Measurements from ENCODE around the gene FAM83C. TPM values are rescaled to one million over a fixed set of nuclear protein-coding genes. Genes with fewer than 3 reads are reported as not detected.
A peak's percentile ranks its signal among the peaks of the same experiment; 100 is the strongest.

The FAM83C gene
- total RNA-seq, 2 experiments from 2014 or later: not detected

DNA sequence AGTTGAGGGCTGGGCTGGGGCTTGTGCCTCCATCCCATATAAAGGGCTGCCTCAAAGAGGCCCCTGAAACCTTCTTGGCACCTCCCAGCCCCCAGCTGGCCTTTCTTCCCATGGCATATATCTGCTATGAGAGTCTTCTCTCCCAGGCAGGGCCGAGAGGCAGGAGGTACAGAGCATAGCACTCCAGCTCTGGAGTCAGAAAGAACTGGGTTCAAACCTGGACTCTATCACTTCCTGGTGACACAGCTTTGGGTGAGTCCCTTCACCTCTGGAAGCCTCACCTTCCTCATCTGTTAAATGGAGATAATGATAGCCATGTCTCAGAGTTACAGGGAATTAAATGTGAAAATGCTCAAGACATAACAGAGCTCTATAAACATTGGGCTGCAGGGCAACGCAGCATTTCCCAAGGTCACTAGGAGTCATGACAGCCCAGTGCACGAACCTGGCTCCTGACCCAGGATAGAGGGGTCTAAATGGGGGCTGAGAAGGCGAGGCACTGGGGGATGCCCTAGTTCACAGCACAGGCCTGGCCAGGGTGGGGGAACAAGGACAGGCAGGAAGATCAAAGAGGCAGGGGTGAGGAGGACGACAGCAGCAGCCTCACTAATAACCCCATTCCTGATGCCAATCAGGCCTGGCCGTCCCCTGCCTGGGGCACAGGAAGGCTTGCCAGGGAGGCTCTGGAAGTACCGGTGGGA, 1.9 kb downstream of the FAM83C start:
- no peak overlapping the region for H3K4me3 ChIP-seq (ENCODE audit: low read length)
- ATAC-seq (ENCODE audit: poor library complexity) (no peak), DNase-seq (no peak)
- no peak overlapping the region for H3K27ac Mint-ChIP-seq
- no peaks in the 10 kb centered on the region for H3K36me3 Mint-ChIP-seq (ENCODE audit: low read depth)
- POLR2A ChIA-PET: no interaction called here
- no peak for TF ChIP-seq CTCF (IDR thresholded peaks at IDR 0.05)
- no peak overlapping the region for H3K27ac ChIP-seq (ENCODE audit: low read depth in 1 of 2, low read length in 2 of 2)
- intact Hi-C loops (cut with DNase I, micrococcal nuclease): no loop called here
- no peaks in the 10 kb centered on the region for H3K27me3 ChIP-seq (ENCODE audit: control insufficient read depth in 1 of 2, insufficient read depth in 2 of 2, low read length in 2 of 2)
- H3K9me3 ChIP-seq (ENCODE audit: control insufficient read depth in 1 of 2, insufficient read depth in 1 of 2, low read length in 2 of 2): no peaks in the 10 kb centered on the region
- CTCF ChIA-PET: interaction anchor here (0.8 to 1.6 kb wide), 4 partner anchors 13 to 26 kb away, joined by 3 to 5 read pairs (median 3); no protein-coding TSS in a partner anchor
- H3K27me3 Mint-ChIP-seq: no peaks in the 10 kb centered on the region
- H3K36me3 ChIP-seq (ENCODE audit: insufficient read depth, low read length): no peaks in the 10 kb centered on the region
- H3K9me3 Mint-ChIP-seq: no peaks in the 10 kb centered on the region
- H3K4me1 Mint-ChIP-seq (ENCODE audit: low read depth): no peaks in the 10 kb centered on the region
- H3K4me3 Mint-ChIP-seq: no peak overlapping the region
- H3K4me1 ChIP-seq (ENCODE audit: insufficient read depth, low read length): no peaks in the 10 kb centered on the region

DNA sequence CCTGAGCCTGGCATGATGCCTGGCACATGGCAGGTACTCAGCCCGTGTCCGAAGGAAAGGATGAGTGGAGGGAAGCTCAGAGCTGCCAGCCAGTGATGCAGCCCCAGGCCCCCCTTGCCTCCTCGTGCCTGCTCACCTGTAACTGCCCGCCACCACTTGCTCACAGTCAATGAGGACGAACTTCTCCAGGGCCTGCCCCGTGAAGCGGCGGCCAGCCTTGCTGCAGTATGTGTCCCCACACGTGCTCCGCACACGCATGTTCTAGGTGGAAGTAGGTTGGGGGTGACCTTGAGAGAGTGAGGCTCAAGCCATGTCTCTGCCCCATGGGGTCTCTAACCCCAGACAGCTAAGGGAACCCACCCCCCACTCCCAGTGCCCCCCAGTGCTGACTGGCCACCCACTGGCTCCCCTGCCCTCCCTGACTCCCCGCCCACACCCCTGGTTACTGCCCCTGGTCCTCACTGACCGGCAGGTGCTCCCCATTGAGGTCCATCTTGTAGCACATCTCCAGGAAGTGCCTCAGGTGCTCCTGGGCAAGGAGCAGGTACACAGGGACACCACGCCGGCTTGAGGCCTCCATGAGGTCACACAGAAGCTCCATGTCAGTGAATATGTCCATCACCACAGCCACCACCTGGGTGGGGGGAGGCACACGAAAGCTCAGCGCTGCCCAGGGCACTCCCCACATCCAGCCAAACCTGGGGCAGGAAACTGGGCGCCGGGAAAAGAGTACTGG, 3.7 kb downstream of the FAM83C start:
- H3K27ac ChIP-seq (ENCODE audit: low read depth in 1 of 2, low read length in 2 of 2): no peak overlapping the region
- no peak for TF ChIP-seq CTCF (IDR thresholded peaks at IDR 0.05)
- H3K4me3 ChIP-seq (ENCODE audit: low read length): no peak overlapping the region
- H3K4me1 ChIP-seq (ENCODE audit: insufficient read depth, low read length): peaks cover 14% of the 10 kb centered on the region
- H3K4me3 Mint-ChIP-seq: no peak overlapping the region
- ChIA-PET CTCF (interaction anchor here (1.6 kb wide), 1 partner anchor 15 kb away, joined by 3 read pairs; no protein-coding TSS in a partner anchor), POLR2A (interaction anchor here (0.8 kb wide), 1 partner anchor 10 kb away, joined by 3 read pairs; the partner anchor contains the start of gene MMP24OS)
- no peaks in the 10 kb centered on the region for H3K9me3 Mint-ChIP-seq
- intact Hi-C loops (cut with DNase I, micrococcal nuclease): no loop called here
- ATAC-seq (ENCODE audit: poor library complexity) (no peak), DNase-seq (peak in 1 of 14 experiments; percentile 14)
- no peaks in the 10 kb centered on the region for H3K36me3 ChIP-seq (ENCODE audit: insufficient read depth, low read length)
- H3K9me3 ChIP-seq (ENCODE audit: control insufficient read depth in 1 of 2, insufficient read depth in 1 of 2, low read length in 2 of 2): no peaks in the 10 kb centered on the region
- no peaks in the 10 kb centered on the region for H3K27me3 ChIP-seq (ENCODE audit: control insufficient read depth in 1 of 2, insufficient read depth in 2 of 2, low read length in 2 of 2)
- no peak overlapping the region for H3K27ac Mint-ChIP-seq
- peaks cover 13% of the 10 kb centered on the region for H3K36me3 Mint-ChIP-seq (ENCODE audit: low read depth)
- H3K4me1 Mint-ChIP-seq (ENCODE audit: low read depth): peaks cover 13% of the 10 kb centered on the region
- no peaks in the 10 kb centered on the region for H3K27me3 Mint-ChIP-seq

GRCh38 chr20:35287509-35288324, 4.5 kb downstream of the FAM83C start:
- ChIA-PET CTCF (no interaction called here), POLR2A (interaction anchor here (1.3 kb wide), 1 partner anchor 10 kb away, joined by 6 read pairs; the partner anchor contains the start of gene MMP24OS)
- DNase-seq (no peak), ATAC-seq (ENCODE audit: poor library complexity) (no peak)
- Histone ChIP-seq H3K9me3 (ENCODE audit: control insufficient read depth in 1 of 2, insufficient read depth in 1 of 2, low read length in 2 of 2) (no peaks in the 10 kb centered on the region), H3K4me1 (ENCODE audit: insufficient read depth, low read length) (peaks cover 20% of the 10 kb centered on the region), H3K36me3 (ENCODE audit: insufficient read depth, low read length) (no peaks in the 10 kb centered on the region), H3K27me3 (ENCODE audit: control insufficient read depth in 1 of 2, insufficient read depth in 2 of 2, low read length in 2 of 2) (no peaks in the 10 kb centered on the region), H3K4me3 (ENCODE audit: low read length) (no peak overlapping the region), H3K27ac (ENCODE audit: low read depth in 1 of 2, low read length in 2 of 2) (no peak overlapping the region)
- Mint-ChIP-seq H3K4me3 (no peak overlapping the region), H3K4me1 (ENCODE audit: low read depth) (peaks cover 17% of the 10 kb centered on the region), H3K36me3 (ENCODE audit: low read depth) (peaks cover 16% of the 10 kb centered on the region), H3K27me3 (no peaks in the 10 kb centered on the region), H3K27ac (no peak overlapping the region), H3K9me3 (no peaks in the 10 kb centered on the region)
- TF ChIP-seq CTCF (IDR thresholded peaks at IDR 0.05): no peak
- intact Hi-C loops (cut with DNase I, micrococcal nuclease): no loop called here
